Mucosa of stomach (tissue), 1 donor: ENCODE measurements around the gene LMO1.

Experiments
- H3K27me3 ChIP-seq: one replicate; pipeline ENCODE4 v1.7.0; 2013; ENCODE audit warnings: mild to moderate bottlenecking, low read length; ENCODE audit not compliant: control insufficient read depth, insufficient read depth
- H3K36me3 ChIP-seq: one replicate; pipeline ENCODE4 v1.7.0; 2013; ENCODE audit warnings: low read length; ENCODE audit not compliant: control insufficient read depth, insufficient read depth
- H3K4me1 ChIP-seq: one replicate; pipeline ENCODE4 v1.7.0; 2013; ENCODE audit warnings: mild to moderate bottlenecking, low read length; ENCODE audit not compliant: control insufficient read depth, insufficient read depth
- H3K4me3 ChIP-seq: one replicate; pipeline ENCODE4 v1.7.0; 2013; ENCODE audit warnings: low read length
- H3K9ac ChIP-seq: one replicate; pipeline ENCODE4 v1.7.0; 2013; ENCODE audit warnings: mild to moderate bottlenecking, low read length, moderate library complexity
- H3K9me3 ChIP-seq: one replicate; pipeline ENCODE4 v1.7.0; 2013; ENCODE audit warnings: mild to moderate bottlenecking, low read length, moderate library complexity; ENCODE audit not compliant: control insufficient read depth
- donor health status: Pancreatic carcinoma.

LMO1 gene

GRCh38 chr11:8286886-8287285, 23.2 kb upstream of the LMO1 start:
- no peak overlapping the region for H3K9ac ChIP-seq
- no peak overlapping the region for H3K4me3 ChIP-seq
- no peaks in the 10 kb centered on the region for H3K36me3 ChIP-seq
- H3K27me3 ChIP-seq: no peaks in the 10 kb centered on the region
- no peaks in the 10 kb centered on the region for H3K9me3 ChIP-seq
- no peaks in the 10 kb centered on the region for H3K4me1 ChIP-seq

- H3K9me3 ChIP-seq: no peaks in the 10 kb centered on the region
- no peak overlapping the region for H3K4me3 ChIP-seq
- H3K36me3 ChIP-seq: no peaks in the 10 kb centered on the region
- no peaks in the 10 kb centered on the region for H3K27me3 ChIP-seq
- H3K4me1 ChIP-seq: no peaks in the 10 kb centered on the region
- H3K9ac ChIP-seq: no peak overlapping the region
These were observed 22.1 kb upstream of the LMO1 start for GRCh38 chr11:8285796-8286195.

GRCh38 chr11:8285228-8285627, 21.6 kb upstream of the LMO1 start:
- Histone ChIP-seq H3K27me3 (no peaks in the 10 kb centered on the region), H3K9me3 (no peaks in the 10 kb centered on the region), H3K9ac (no peak overlapping the region), H3K4me3 (no peak overlapping the region), H3K36me3 (no peaks in the 10 kb centered on the region), H3K4me1 (no peaks in the 10 kb centered on the region)

- no peak overlapping the region for H3K9ac ChIP-seq
These were observed 20.0 kb upstream of the LMO1 start for GRCh38 chr11:8283465-8284230.

GRCh38 chr11:8283100-8283464, 19.4 kb upstream of the LMO1 start:
- Histone ChIP-seq H3K27me3 (peaks cover 2% of the 10 kb centered on the region), H3K9ac (no peak overlapping the region), H3K36me3 (no peaks in the 10 kb centered on the region), H3K9me3 (no peaks in the 10 kb centered on the region), H3K4me3 (no peak overlapping the region), H3K4me1 (no peaks in the 10 kb centered on the region)

More at GRCh38 chr11:8283465-8284230, 20.0 kb upstream of the LMO1 start:
- Histone ChIP-seq H3K36me3 (no peaks in the 10 kb centered on the region), H3K4me1 (no peaks in the 10 kb centered on the region), H3K27me3 (no peaks in the 10 kb centered on the region), H3K4me3 (no peak overlapping the region), H3K9me3 (no peaks in the 10 kb centered on the region)

GRCh38 chr11:8282631-8283030, 19.0 kb upstream of the LMO1 start:
- no peaks in the 10 kb centered on the region for H3K36me3 ChIP-seq
- no peaks in the 10 kb centered on the region for H3K4me1 ChIP-seq
- no peak overlapping the region for H3K4me3 ChIP-seq
- peaks cover 6% of the 10 kb centered on the region for H3K27me3 ChIP-seq
- H3K9ac ChIP-seq: no peak overlapping the region
- H3K9me3 ChIP-seq: no peaks in the 10 kb centered on the region

- no peaks in the 10 kb centered on the region for H3K9me3 ChIP-seq
- no peak overlapping the region for H3K9ac ChIP-seq
- H3K36me3 ChIP-seq: no peaks in the 10 kb centered on the region
- peaks cover 9% of the 10 kb centered on the region for H3K27me3 ChIP-seq
- H3K4me1 ChIP-seq: no peaks in the 10 kb centered on the region
- H3K4me3 ChIP-seq: no peak overlapping the region
These were observed 17.6 kb upstream of the LMO1 start for GRCh38 chr11:8281266-8281665.

- Histone ChIP-seq H3K36me3 (no peaks in the 10 kb centered on the region), H3K9ac (no peak overlapping the region), H3K27me3 (peaks cover 9% of the 10 kb centered on the region), H3K9me3 (no peaks in the 10 kb centered on the region), H3K4me1 (no peaks in the 10 kb centered on the region), H3K4me3 (no peak overlapping the region)
These were observed 14.0 kb upstream of the LMO1 start for GRCh38 chr11:8277691-8278090.

- Histone ChIP-seq H3K9ac (no peak overlapping the region), H3K36me3 (no peaks in the 10 kb centered on the region), H3K4me1 (no peaks in the 10 kb centered on the region), H3K9me3 (no peaks in the 10 kb centered on the region), H3K27me3 (peaks cover 9% of the 10 kb centered on the region), H3K4me3 (no peak overlapping the region)
These were observed 12.8 kb upstream of the LMO1 start for GRCh38 chr11:8276528-8276927.

- no peaks in the 10 kb centered on the region for H3K9me3 ChIP-seq
- no peaks in the 10 kb centered on the region for H3K4me1 ChIP-seq
- no peak overlapping the region for H3K4me3 ChIP-seq
- H3K9ac ChIP-seq: no peak overlapping the region
- no peaks in the 10 kb centered on the region for H3K36me3 ChIP-seq
- peaks cover 37% of the 10 kb centered on the region for H3K27me3 ChIP-seq
These were observed 9.6 kb upstream of the LMO1 start for GRCh38 chr11:8273287-8273686.

- Histone ChIP-seq H3K4me1 (peaks cover 6% of the 10 kb centered on the region), H3K36me3 (no peaks in the 10 kb centered on the region), H3K27me3 (peaks cover 48% of the 10 kb centered on the region), H3K9ac (no peak overlapping the region), H3K9me3 (no peaks in the 10 kb centered on the region), H3K4me3 (no peak overlapping the region)
These were observed 7.6 kb upstream of the LMO1 start for GRCh38 chr11:8271106-8271886.

- H3K4me1 ChIP-seq: peaks cover 6% of the 10 kb centered on the region
- H3K9ac ChIP-seq: no peak overlapping the region
- H3K9me3 ChIP-seq: no peaks in the 10 kb centered on the region
- no peak overlapping the region for H3K4me3 ChIP-seq
- H3K27me3 ChIP-seq: peaks cover 64% of the 10 kb centered on the region
- H3K36me3 ChIP-seq: no peaks in the 10 kb centered on the region
These were observed 6.0 kb upstream of the LMO1 start for GRCh38 chr11:8269636-8270035.
